ENCODE data around the gene TMEM273. TPM values are rescaled to one million over a fixed set of nuclear protein-coding genes. Genes with fewer than 3 reads are reported as not detected.

The TMEM273 gene
- total RNA-seq, 2 donors from 2014 or later, result 22.5 to 88.0 TPM

DNA sequence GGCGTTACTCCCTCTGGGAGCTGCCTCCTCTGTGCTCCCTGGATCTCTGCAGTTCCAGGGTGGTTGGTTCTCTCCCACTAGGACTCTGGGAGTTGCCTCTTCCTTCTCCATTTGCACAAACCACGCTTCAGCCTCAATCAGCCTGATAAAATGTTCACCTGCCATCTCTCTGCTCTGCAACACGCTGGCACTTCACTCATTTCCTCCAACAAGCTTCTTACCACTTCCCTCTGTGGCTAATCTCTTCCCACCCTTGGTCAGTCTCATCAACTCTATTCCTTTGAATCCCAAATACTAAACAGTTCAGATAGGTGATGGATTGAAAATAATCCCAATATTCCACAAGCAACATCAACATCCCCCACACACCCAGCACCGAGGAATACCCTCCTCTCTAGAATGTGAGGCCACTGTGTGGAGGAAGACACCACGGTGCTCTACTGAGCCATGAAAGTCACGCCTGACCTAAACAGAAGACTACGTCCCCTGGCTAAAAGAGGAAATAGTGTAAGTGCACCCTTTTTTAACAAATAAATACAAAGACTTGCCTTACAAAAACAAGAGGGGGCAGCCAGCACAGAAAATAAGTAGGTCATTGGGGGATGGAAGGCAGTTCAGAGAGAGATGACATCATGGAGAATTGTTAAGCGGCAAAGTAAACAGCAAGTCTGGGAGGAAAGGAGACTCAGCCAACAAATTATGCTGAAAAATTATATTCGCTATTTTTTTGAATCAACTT lies 52.4 kb downstream of the TMEM273 start:
- no peak overlapping the region for H3K27ac Mint-ChIP-seq
- peaks cover 0 to 3% of the 10 kb centered on the region in 2 donors for H3K9me3 Mint-ChIP-seq
- DNase-seq (no peak), ATAC-seq (replicated peaks in 1 of 2) (no peak)
- peaks cover 31% of the 10 kb centered on the region for H3K27me3 Mint-ChIP-seq (ENCODE audit: low read depth)
- H3K4me1 Mint-ChIP-seq (ENCODE audit: low read depth), result no peaks in the 10 kb centered on the region
- no peaks in the 10 kb centered on the region for H3K36me3 Mint-ChIP-seq (ENCODE audit: insufficient read depth in 2 of 2)
- no peak overlapping the region for H3K4me3 Mint-ChIP-seq

DNA sequence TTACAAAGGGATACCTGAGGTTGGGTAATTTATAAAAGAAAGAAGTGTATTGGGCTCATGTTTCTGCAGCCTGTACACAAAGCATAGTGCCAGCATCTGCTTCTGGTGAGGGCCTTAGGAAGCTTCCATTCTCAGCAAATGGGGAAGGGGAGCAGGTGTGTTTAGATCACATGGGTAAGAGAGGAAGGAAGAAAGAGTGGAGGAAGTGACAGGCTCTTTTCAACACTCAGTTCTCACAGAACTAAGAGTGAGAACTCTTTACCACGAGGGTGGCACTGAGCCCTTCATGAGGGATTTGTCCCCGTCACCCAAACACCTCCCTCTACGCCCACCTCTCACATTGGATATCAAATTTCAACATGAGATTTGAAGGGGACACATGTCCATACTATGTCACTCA lies 53.9 kb downstream of the TMEM273 start:
- no peaks in the 10 kb centered on the region for H3K36me3 Mint-ChIP-seq (ENCODE audit: insufficient read depth in 2 of 2)
- H3K4me1 Mint-ChIP-seq (ENCODE audit: low read depth), result no peaks in the 10 kb centered on the region
- no peak for ATAC-seq (replicated peaks in 1 of 2)
- H3K4me3 Mint-ChIP-seq, result no peak overlapping the region
- no peak overlapping the region for H3K27ac Mint-ChIP-seq
- peaks cover 37% of the 10 kb centered on the region for H3K27me3 Mint-ChIP-seq (ENCODE audit: low read depth)
- no peak for DNase-seq
- peaks cover 2 to 3% of the 10 kb centered on the region in 2 donors for H3K9me3 Mint-ChIP-seq

DNA sequence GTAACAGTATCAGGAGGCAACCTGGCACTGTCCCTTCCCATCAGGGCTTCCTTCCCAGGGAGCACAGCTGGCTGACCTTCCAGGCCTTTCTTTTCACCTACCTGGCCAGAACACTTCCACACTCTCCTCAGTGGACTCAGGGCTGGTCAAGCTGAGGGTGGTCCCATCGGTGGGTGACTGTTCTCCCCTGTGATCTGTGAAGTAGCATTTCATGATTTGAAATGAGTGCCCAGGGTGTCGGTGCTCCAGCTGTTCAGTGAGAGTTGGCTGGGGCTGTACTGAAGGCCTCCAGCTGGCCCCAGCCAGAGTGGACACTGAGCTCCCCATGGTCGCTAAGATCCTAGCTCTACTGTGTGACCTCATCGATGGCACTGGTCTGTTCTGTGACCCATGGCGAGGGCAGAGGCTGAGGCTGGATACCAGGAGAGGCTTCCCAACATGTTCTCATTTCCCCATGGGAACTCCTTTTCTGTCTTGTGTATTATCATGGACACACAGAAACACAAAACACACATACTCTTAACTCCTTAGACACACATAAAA lies 54.4 kb downstream of the TMEM273 start, which contains the start of gene FAM170B:
TSS of gene FAM170B (minus strand) at position 316 of the 543 bp plus-strand sequence. CDS start at position 213, 103 bp downstream.
- no peak for DNase-seq
- Mint-ChIP-seq H3K4me3 (no peak within 1 kb of the TSS), H3K36me3 (ENCODE audit: insufficient read depth in 2 of 2) (no peaks in the 10 kb centered on the region), H3K27ac (no peak within 1 kb of the TSS), H3K9me3 (peaks cover 5 to 6% of the 10 kb centered on the region in 2 donors), H3K4me1 (ENCODE audit: low read depth) (no peaks in the 10 kb centered on the region), H3K27me3 (ENCODE audit: low read depth) (peaks cover 42% of the 10 kb centered on the region)
- no peak for ATAC-seq (replicated peaks in 1 of 2)

DNA sequence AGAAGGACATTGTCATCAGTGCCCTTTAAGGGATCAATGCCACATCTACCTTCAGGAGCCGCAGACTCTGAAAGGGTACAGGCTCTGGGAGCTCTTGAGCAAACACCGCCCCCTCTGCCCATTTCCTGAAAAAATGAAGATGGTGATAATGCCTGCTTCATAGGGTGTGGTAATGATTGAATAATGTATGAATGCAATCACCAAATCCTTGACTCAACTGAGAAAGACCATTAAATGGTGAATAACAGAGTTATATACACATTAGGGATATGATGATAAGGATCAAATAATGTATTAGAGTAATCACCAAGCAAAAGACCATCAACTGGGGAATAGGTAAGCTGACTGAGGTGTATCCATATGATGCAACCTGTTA lies 55.8 kb downstream of the TMEM273 start:
- DNase-seq (no peak), ATAC-seq (replicated peaks in 1 of 2) (no peak)
- H3K4me3 Mint-ChIP-seq, result no peak overlapping the region
- H3K4me1 Mint-ChIP-seq (ENCODE audit: low read depth), result no peaks in the 10 kb centered on the region
- H3K36me3 Mint-ChIP-seq (ENCODE audit: insufficient read depth in 2 of 2), result peaks cover 0 to 2% of the 10 kb centered on the region in 2 donors
- peaks cover 5 to 11% of the 10 kb centered on the region in 2 donors for H3K9me3 Mint-ChIP-seq
- no peak overlapping the region for H3K27ac Mint-ChIP-seq
- H3K27me3 Mint-ChIP-seq (ENCODE audit: low read depth), result peaks cover 49% of the 10 kb centered on the region

DNA sequence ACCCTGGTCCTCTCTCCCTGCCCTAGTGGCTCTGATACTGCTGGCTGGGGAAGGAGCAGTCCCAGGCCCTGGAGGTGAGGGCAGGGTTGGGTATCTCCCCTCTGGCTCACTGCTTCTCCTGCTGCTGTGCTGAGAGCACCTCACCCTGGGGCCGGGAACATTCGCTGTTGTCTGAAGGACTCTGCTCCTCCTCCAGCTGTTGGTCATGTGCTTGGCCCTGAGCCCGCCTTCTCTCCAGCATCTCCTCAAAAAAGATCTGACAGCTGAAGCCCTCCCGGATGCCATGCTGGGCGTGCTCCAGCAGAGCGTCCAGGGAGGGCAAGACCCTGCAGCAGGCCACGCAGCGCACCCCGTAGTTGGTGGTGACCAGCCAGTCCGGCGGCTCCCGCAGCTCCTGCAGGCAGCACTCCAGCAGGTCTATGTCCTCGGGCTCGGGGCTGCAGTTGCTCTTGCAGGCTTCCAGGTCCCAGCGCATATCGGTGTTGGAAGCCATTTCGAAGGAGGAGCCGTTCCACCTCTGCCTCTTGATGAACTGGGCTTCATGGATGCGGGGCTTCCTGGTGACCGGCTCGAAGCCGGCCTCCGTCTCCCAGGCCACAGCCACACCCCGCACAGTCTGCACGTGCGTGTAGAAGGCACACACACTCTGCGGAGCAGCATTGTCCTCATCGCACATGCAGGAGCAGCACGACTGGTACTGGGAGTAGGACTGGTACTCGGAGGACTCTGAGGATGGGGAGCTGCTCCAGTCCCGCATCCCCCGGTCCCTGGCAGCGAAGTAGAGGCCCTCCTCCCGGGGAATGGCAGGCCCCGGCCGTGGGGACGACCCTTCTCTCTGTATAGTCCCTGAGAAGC lies 56.5 kb downstream of the TMEM273 start:
- DNase-seq (no peak), ATAC-seq (replicated peaks in 1 of 2) (no peak)
- Mint-ChIP-seq H3K9me3 (peaks cover 5 to 11% of the 10 kb centered on the region in 2 donors), H3K4me1 (ENCODE audit: low read depth) (no peaks in the 10 kb centered on the region), H3K27me3 (ENCODE audit: low read depth) (peaks cover 43% of the 10 kb centered on the region), H3K36me3 (ENCODE audit: insufficient read depth in 2 of 2) (peaks cover 0 to 2% of the 10 kb centered on the region in 2 donors), H3K27ac (no peak overlapping the region), H3K4me3 (no peak overlapping the region)

DNA sequence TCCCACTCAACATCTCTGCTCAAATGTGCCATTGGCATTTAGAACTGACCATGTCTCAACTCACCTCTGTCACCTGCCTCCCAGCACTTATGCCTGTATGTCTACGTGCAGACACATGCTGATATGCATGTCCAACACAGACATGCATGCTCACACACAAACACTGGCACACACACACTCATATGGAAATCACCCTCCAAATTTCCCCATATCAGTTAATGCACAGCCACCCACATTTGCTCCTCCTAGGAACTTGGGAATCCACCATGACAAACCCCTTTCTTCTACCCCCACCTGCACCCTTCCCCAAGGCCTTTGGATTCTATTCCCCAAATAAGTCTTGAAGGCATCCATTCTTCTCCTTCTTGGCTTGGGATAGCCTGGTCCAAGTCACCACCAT lies 58.8 kb downstream of the TMEM273 start:
- Mint-ChIP-seq H3K27ac (no peak overlapping the region), H3K4me1 (ENCODE audit: low read depth) (no peaks in the 10 kb centered on the region), H3K4me3 (no peak overlapping the region), H3K27me3 (ENCODE audit: low read depth) (peaks cover 20% of the 10 kb centered on the region), H3K9me3 (peaks cover 5 to 9% of the 10 kb centered on the region in 2 donors), H3K36me3 (ENCODE audit: insufficient read depth in 2 of 2) (peaks cover 0 to 2% of the 10 kb centered on the region in 2 donors)
- ATAC-seq (replicated peaks in 1 of 2), result no peak
- no peak for DNase-seq

DNA sequence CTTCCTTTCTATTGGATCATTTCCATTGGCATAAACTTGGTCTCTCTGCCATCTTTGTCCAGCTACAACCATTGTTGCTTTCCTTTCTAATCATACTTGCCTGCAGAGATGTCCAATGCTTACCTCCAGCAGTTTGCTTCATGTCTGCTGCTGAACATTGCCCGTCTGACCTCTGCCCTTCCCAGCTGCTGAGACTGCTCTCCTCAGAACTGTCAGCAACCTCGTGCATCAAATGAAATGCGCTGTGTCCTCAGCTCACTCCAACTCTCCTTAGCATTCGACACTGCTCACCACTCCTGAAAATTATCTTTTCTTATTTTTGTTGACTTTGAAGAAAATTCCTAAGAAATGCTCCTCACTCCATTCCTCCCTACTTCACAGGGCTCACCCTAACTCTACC lies 59.3 kb downstream of the TMEM273 start:
- Mint-ChIP-seq H3K36me3 (ENCODE audit: insufficient read depth in 2 of 2) (peaks cover 0 to 2% of the 10 kb centered on the region in 2 donors), H3K27me3 (ENCODE audit: low read depth) (peaks cover 20% of the 10 kb centered on the region), H3K4me1 (ENCODE audit: low read depth) (no peaks in the 10 kb centered on the region), H3K9me3 (peaks cover 5 to 9% of the 10 kb centered on the region in 2 donors), H3K4me3 (no peak overlapping the region), H3K27ac (no peak overlapping the region)
- ATAC-seq (replicated peaks in 1 of 2), result no peak
- no peak for DNase-seq

DNA sequence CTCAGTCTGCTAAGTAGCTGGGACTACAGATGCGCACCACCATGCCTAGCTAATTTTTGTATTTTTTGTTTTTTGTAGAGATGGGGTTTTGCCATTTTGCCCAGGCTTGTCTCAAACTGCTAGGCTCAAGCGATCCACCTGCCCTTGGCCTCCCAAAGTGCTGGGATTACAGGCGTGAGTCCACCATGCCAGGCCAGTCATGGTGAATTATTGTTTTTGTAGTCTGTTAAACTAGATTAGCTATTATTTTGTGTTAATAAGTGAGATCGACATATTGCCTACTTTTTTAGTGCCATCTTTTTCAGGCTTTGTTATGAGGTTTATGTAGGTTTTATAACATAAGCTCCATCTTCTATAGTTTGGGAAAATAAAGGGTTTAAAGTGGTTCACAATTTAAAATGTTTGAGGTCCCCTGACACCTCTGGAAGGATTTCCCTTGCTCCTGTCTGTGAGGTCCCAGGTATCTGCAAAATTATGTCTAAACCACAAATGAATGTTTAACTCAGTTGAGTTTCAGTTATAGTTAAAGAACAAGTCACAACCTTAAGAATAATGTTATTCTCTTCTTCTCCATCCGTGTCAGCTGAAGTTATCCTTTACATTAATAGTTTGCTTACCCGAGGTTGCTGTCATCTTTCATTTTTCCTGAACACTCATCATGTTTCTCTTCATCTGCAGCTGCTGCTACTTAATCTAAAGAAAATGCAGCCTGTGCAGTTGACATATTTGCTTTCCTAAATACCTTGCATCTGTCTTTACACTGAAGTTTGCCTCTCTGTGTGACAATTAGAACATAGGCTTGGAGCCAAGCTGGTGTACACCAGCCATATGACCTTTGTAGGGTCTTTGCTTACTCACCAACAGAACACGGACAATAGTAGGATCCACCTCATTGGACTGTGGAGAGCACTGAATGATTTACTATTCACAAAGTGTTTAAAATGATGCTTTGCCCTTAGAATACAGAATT lies 63.9 kb downstream of the TMEM273 start:
- DNase-seq (no peak), ATAC-seq (replicated peaks in 1 of 2) (no peak)
- H3K36me3 Mint-ChIP-seq (ENCODE audit: insufficient read depth in 2 of 2), result peaks cover 0 to 3% of the 10 kb centered on the region in 2 donors
- no peak overlapping the region for H3K27ac Mint-ChIP-seq
- H3K27me3 Mint-ChIP-seq (ENCODE audit: low read depth), result peaks cover 28% of the 10 kb centered on the region
- H3K9me3 Mint-ChIP-seq, result peaks cover 5 to 11% of the 10 kb centered on the region in 2 donors
- no peak overlapping the region for H3K4me3 Mint-ChIP-seq
- H3K4me1 Mint-ChIP-seq (ENCODE audit: low read depth), result no peaks in the 10 kb centered on the region

DNA sequence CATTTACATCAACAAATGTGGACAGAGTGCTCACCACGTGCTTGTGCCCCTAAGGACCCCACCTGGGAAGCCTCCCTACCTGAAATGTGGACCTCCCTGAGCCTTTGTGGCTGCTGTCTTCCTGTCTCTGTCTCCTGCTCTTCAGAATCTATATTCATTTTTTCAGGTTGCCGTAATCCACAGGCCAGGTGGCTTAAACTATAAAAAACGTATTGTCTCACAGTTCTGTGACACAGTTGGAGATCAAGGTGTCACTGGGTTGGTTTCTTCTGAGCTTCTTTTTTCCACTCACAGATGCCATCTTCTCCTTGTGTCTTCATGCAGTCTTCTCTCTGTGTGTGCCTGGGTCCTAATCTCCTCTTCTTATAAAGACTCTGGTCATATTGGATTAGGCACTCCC lies 67.3 kb downstream of the TMEM273 start:
- no peak overlapping the region for H3K27ac Mint-ChIP-seq
- peaks cover 38% of the 10 kb centered on the region for H3K27me3 Mint-ChIP-seq (ENCODE audit: low read depth)

DNA sequence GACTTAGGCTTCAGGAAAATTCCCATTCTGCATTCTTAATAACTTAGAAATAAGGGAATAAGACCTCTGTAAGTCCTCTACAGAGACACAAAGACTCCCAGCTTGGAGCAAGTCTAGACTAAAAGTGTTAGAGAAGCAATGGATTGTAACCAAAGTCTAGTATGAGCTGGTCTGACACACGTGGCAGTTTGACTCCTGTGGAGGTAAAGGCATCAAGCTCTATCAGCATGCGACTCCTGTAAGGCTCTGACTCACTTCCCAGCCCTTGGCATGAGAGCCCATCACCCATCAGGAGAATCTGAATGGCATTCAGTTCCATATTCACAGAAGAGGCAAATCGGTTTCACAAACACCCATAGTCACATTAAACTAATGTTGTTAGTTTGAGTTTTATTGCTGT lies 68.4 kb downstream of the TMEM273 start:
- Mint-ChIP-seq H3K9me3 (peaks cover 2 to 3% of the 10 kb centered on the region in 2 donors), H3K4me3 (no peak overlapping the region), H3K27ac (no peak overlapping the region), H3K4me1 (ENCODE audit: low read depth) (no peaks in the 10 kb centered on the region), H3K27me3 (ENCODE audit: low read depth) (peaks cover 40% of the 10 kb centered on the region), H3K36me3 (ENCODE audit: insufficient read depth in 2 of 2) (peaks cover 0 to 2% of the 10 kb centered on the region in 2 donors)
- DNase-seq, result no peak
- no peak for ATAC-seq (replicated peaks in 1 of 2)

More for the DNA sequence above, 67.3 kb downstream of the TMEM273 start:
- Mint-ChIP-seq H3K36me3 (ENCODE audit: insufficient read depth in 2 of 2) (peaks cover 0 to 2% of the 10 kb centered on the region in 2 donors), H3K9me3 (peaks cover 2 to 3% of the 10 kb centered on the region in 2 donors), H3K4me1 (ENCODE audit: low read depth) (no peaks in the 10 kb centered on the region), H3K4me3 (no peak overlapping the region)
- ATAC-seq (replicated peaks in 1 of 2) (no peak), DNase-seq (no peak)

DNA sequence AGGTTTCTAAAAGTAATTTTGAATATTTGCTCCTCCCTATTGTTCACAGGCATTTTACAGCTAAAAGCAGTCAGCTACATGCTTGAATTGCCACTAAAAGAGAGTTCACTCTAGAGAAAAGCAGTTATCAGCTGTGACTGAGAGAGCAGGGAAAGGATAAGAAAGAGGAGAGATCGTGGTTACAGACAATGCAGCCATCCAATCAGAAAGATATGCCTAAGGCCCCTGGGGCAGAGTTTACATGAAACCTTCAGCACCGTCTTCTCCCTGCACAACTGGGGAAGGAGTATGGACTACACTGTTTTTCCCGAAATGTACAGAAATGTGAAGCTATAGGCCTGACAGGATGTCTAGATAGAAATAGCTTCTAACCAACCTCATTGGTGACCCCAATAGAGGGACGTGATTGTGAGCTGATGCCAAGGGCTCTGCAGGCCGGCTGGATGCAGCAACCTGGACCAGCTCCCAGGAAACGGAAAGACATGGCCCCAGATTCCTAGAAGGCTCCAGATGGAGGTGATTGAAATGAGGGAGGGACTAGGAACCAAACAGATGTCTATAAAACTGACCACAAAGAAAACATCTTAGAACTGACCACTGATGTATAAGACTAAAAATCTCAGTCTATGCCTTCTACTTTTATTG lies 69.6 kb downstream of the TMEM273 start:
- Mint-ChIP-seq H3K4me1 (ENCODE audit: low read depth) (no peaks in the 10 kb centered on the region), H3K36me3 (ENCODE audit: insufficient read depth in 2 of 2) (peaks cover 0 to 2% of the 10 kb centered on the region in 2 donors), H3K27ac (no peak overlapping the region), H3K9me3 (peaks cover 2 to 3% of the 10 kb centered on the region in 2 donors), H3K4me3 (no peak overlapping the region), H3K27me3 (ENCODE audit: low read depth) (peaks cover 52% of the 10 kb centered on the region)
- DNase-seq, result no peak
- ATAC-seq (replicated peaks in 1 of 2), result no peak

Measured in activated T-cell treated with anti-CD3 and anti-CD28 coated beads, Interleukin-2, amount 50 U/mL, for 72 hours (primary cell).